C4-2B (cell line): ENCODE results near the gene ICE1.

Experiments
- ZFX ChIP-seq: fragments of 450-650 bp; IDR thresholded peaks from 2 replicates; pipeline ENCODE4 v1.6.1; 2017
- TF ChIP-seq, protein P1 (sequence below): fragments of 450-650 bp; conservative IDR thresholded peaks from 2 replicates; pipeline ENCODE4 v1.5.1; 2017; ENCODE audit warnings: mild to moderate bottlenecking

DNA sequence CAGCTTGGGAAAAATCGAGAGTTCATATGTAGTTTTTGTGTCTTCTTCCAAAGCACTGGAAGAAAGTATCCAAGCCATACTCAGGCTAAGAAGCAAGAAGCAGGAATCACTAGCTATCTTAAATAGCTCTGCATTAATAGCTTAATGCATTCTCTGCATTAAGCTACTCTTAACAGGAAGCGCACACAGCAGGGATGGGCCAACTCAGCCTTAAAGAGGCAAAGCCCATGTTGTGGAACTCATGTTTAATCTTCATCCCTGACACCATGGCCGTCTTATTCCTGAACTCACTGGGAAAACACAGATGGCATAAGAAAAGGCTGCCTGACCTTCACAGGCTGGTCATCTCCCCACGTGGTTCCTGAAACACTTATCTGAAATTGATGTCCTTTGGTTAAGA is 18.7 kb upstream of the ICE1 start:
- TF ChIP-seq, protein P1, sequence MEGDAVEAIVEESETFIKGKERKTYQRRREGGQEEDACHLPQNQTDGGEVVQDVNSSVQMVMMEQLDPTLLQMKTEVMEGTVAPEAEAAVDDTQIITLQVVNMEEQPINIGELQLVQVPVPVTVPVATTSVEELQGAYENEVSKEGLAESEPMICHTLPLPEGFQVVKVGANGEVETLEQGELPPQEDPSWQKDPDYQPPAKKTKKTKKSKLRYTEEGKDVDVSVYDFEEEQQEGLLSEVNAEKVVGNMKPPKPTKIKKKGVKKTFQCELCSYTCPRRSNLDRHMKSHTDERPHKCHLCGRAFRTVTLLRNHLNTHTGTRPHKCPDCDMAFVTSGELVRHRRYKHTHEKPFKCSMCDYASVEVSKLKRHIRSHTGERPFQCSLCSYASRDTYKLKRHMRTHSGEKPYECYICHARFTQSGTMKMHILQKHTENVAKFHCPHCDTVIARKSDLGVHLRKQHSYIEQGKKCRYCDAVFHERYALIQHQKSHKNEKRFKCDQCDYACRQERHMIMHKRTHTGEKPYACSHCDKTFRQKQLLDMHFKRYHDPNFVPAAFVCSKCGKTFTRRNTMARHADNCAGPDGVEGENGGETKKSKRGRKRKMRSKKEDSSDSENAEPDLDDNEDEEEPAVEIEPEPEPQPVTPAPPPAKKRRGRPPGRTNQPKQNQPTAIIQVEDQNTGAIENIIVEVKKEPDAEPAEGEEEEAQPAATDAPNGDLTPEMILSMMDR, result no peak
- no peak for TF ChIP-seq ZFX
